Caco-2 (cell line): ENCODE measurements around the gene LPAR3. TPM values are rescaled to one million over a fixed set of nuclear protein-coding genes. Genes with fewer than 3 reads are reported as not detected.

Experiments
- BruUV-seq: library from RNA; stranded (reverse); fragments of 400-500 nt; replicated peaks from 2 replicates; lab custom pipeline; 2021; lab: Mats Ljungman, UMichigan
- CTCF ChIA-PET: fragments of 300-600 bp; sonication (Branson Sonifier 250); formaldehyde crosslinking; loops from one replicate; lab custom pipeline; 2022; ENCODE audit warnings: antibody characterized with exemption; lab: Charles Lee
- POLR2A ChIA-PET: fragments of 300-600 bp; sonication (Branson Sonifier 250); formaldehyde crosslinking; loops from one replicate; lab custom pipeline; 2022; ENCODE audit warnings: antibody characterized with exemption; lab: Charles Lee
- DNase-seq, 2 experiments: peaks; one replicate each; pipeline versions ENCODE4 v3.0.0 to v3.0.0-alpha.2; 2020 to 2022
- H3K27me3 ChIP-seq: replicated peaks from 2 replicates; pipeline ENCODE4 v1.6.0; 2011; ENCODE audit warnings: low read length; ENCODE audit not compliant: control insufficient read depth, insufficient read depth
- H3K36me3 ChIP-seq: 2 replicates; pipeline ENCODE4 v1.5.1; 2011; ENCODE audit warnings: low read length; ENCODE audit not compliant: control insufficient read depth, insufficient read depth
- H3K4me1 ChIP-seq: fragments of 250-450 bp; sonication (Bioruptor Pico); 2 replicates; pipeline ENCODE4 v1.5.1; 2020; ENCODE audit warnings: mild to moderate bottlenecking
- H3K4me3 ChIP-seq: 2 replicates; pipeline ENCODE4 v1.5.1; 2011; ENCODE audit warnings: low read depth, mild to moderate bottlenecking, control low read depth, low read length
- H3K9me3 ChIP-seq: fragments of 250-450 bp; sonication (Bioruptor Pico); 2 replicates; pipeline ENCODE4 v1.5.1; 2020; ENCODE audit warnings: mild to moderate bottlenecking, moderate library complexity
- H3K27ac Mint-ChIP-seq: one replicate; pipeline ENCODE4 v1.8.0; 2022; ENCODE audit warnings: mixed read lengths; ENCODE audit not compliant: unreplicated experiment
- H3K27me3 Mint-ChIP-seq: one replicate; pipeline ENCODE4 v1.8.0; 2022; ENCODE audit warnings: mixed read lengths; ENCODE audit not compliant: insufficient read depth, unreplicated experiment
- H3K36me3 Mint-ChIP-seq: one replicate; pipeline ENCODE4 v1.8.0; 2022; ENCODE audit warnings: mild to moderate bottlenecking, mixed read lengths; ENCODE audit not compliant: insufficient read depth, unreplicated experiment
- H3K4me1 Mint-ChIP-seq: one replicate; pipeline ENCODE4 v1.8.0; 2022; ENCODE audit warnings: low read depth, mixed read lengths; ENCODE audit not compliant: unreplicated experiment
- H3K4me3 Mint-ChIP-seq: one replicate; pipeline ENCODE4 v1.8.0; 2022; ENCODE audit warnings: mild to moderate bottlenecking, moderate library complexity, mixed read lengths; ENCODE audit not compliant: unreplicated experiment
- H3K9me3 Mint-ChIP-seq: one replicate; pipeline ENCODE4 v1.8.0; 2022; ENCODE audit warnings: mixed read lengths; ENCODE audit not compliant: unreplicated experiment
- CTCF ChIP-seq, 2 experiments: fragments of 200-600 bp in 1 of 2; IDR thresholded peaks; 1 replicate in 1 of 2; 2 replicates in 1 of 2; pipeline versions ENCODE4 v1.5.1 to v1.8.0; 2011 to 2022; ENCODE audit warnings: antibody characterized with exemption in 1 of 2, control low read depth in 1 of 2, inconsistent platforms in 1 of 2, low read depth in 1 of 2, low read length in 1 of 2, mild to moderate bottlenecking in 1 of 2, moderate library complexity in 1 of 2; ENCODE audit not compliant: insufficient read depth in 1 of 2, severe bottlenecking in 1 of 2, unreplicated experiment in 1 of 2
- intact Hi-C: fragments of 100-400 bp; cut with micrococcal nuclease; formaldehyde crosslinking; loops from one replicate; pipeline ENCODE4 v1.10.0; 2022; ENCODE audit not compliant: unreplicated experiment
- total RNA-seq: library from RNA; stranded (reverse); gene quantifications from 2 replicates; pipeline ENCODE4 v1.2.3, GENCODE V29; 2022

The LPAR3 gene
- total RNA-seq, 1 experiment from 2014 or later = not detected

- H3K4me3 Mint-ChIP-seq = no peak overlapping the region
- CTCF ChIA-PET = no interaction called here
- intact Hi-C loops = loop anchor here (5.0 to 10.0 kb wide), 3 partner anchors 168 to 865 kb away; no protein-coding TSS in a partner anchor
These were observed 123.4 kb downstream of the LPAR3 start for GRCh38 chr1:84769636-84770035.

GRCh38 chr1:84768634-84769033, 124.4 kb downstream of the LPAR3 start:
- no peaks in the 10 kb centered on the region for H3K36me3 Mint-ChIP-seq
- CTCF ChIA-PET = no interaction called here
- peaks cover 16% of the 10 kb centered on the region for H3K27me3 Mint-ChIP-seq

More at GRCh38 chr1:84769636-84770035, 123.4 kb downstream of the LPAR3 start:
- H3K36me3 Mint-ChIP-seq = no peaks in the 10 kb centered on the region
- Histone ChIP-seq H3K27me3 (no peaks in the 10 kb centered on the region; the same call in 1 of the 2 replicates), H3K4me1 (no peaks in the 10 kb centered on the region), H3K36me3 (no peaks in the 10 kb centered on the region), H3K9me3 (no peaks in the 10 kb centered on the region), H3K4me3 (no peak overlapping the region)
- H3K9me3 Mint-ChIP-seq = no peaks in the 10 kb centered on the region
- POLR2A ChIA-PET = no interaction called here
- H3K27ac Mint-ChIP-seq = no peak overlapping the region
- H3K27me3 Mint-ChIP-seq = peaks cover 16% of the 10 kb centered on the region
- no peaks in the 10 kb centered on the region for H3K4me1 Mint-ChIP-seq
- no peak for TF ChIP-seq CTCF (IDR thresholded peaks at IDR 0.05; ENCODE audit: insufficient read depth in 1 of 2, low read depth in 1 of 2, low read length in 1 of 2, severe bottlenecking in 1 of 2, unreplicated experiment in 1 of 2)
- BruUV-seq = no TSS peak
- no peak for DNase-seq

GRCh38 chr1:84763912-84764680, 128.9 kb downstream of the LPAR3 start:
- BruUV-seq = no TSS peak
- no peak for TF ChIP-seq CTCF (IDR thresholded peaks at IDR 0.05; ENCODE audit: insufficient read depth in 1 of 2, low read depth in 1 of 2, low read length in 1 of 2, severe bottlenecking in 1 of 2, unreplicated experiment in 1 of 2)
- no peaks in the 10 kb centered on the region; the same call in 1 of the 2 replicates for H3K27me3 ChIP-seq
- no peaks in the 10 kb centered on the region for H3K36me3 ChIP-seq
- H3K36me3 Mint-ChIP-seq = no peaks in the 10 kb centered on the region
- H3K9me3 Mint-ChIP-seq = no peaks in the 10 kb centered on the region
- H3K4me3 Mint-ChIP-seq = no peak overlapping the region
- no peak for DNase-seq
- H3K9me3 ChIP-seq = no peaks in the 10 kb centered on the region
- H3K27ac Mint-ChIP-seq = no peak overlapping the region
- intact Hi-C loops = no loop called here
- H3K4me1 Mint-ChIP-seq = no peaks in the 10 kb centered on the region
- peaks cover 17% of the 10 kb centered on the region for H3K27me3 Mint-ChIP-seq
- H3K4me1 ChIP-seq = no peaks in the 10 kb centered on the region
- ChIA-PET POLR2A (no interaction called here), CTCF (interaction anchor here (0.5 kb wide), 1 partner anchor 351 kb away, joined by 3 read pairs; no protein-coding TSS in a partner anchor)
- H3K4me3 ChIP-seq = no peak overlapping the region

More at GRCh38 chr1:84768634-84769033, 124.4 kb downstream of the LPAR3 start:
- Mint-ChIP-seq H3K27ac (no peak overlapping the region), H3K4me3 (no peak overlapping the region), H3K9me3 (no peaks in the 10 kb centered on the region), H3K4me1 (no peaks in the 10 kb centered on the region)
- POLR2A ChIA-PET = no interaction called here
- BruUV-seq = no TSS peak
- intact Hi-C loops = no loop called here
- DNase-seq = no peak
- H3K36me3 ChIP-seq = no peaks in the 10 kb centered on the region
- no peaks in the 10 kb centered on the region for H3K4me1 ChIP-seq
- no peaks in the 10 kb centered on the region for H3K9me3 ChIP-seq
- no peaks in the 10 kb centered on the region; the same call in 1 of the 2 replicates for H3K27me3 ChIP-seq
- no peak overlapping the region for H3K4me3 ChIP-seq
- TF ChIP-seq CTCF (IDR thresholded peaks at IDR 0.05; ENCODE audit: insufficient read depth in 1 of 2, low read depth in 1 of 2, low read length in 1 of 2, severe bottlenecking in 1 of 2, unreplicated experiment in 1 of 2) = no peak
